HG02571 (cell line): ENCODE results near the gene PAFAH1B2.
A peak's percentile ranks its signal among the peaks of the same experiment; 100 is the strongest.
"Not testable (repeated sequence)": the region's sequence is repeated elsewhere in the genome, so short reads cannot be mapped to it uniquely, and the experiment has no call there.

Experiments used
- ATAC-seq: cut with Tn5 transposase; IDR thresholded peaks from one replicate; pipeline ENCODE4 v1.9.1; 2021; ENCODE audit warnings: mild to moderate bottlenecking, moderate library complexity; ENCODE audit not compliant: unreplicated experiment

The PAFAH1B2 gene, protein sequence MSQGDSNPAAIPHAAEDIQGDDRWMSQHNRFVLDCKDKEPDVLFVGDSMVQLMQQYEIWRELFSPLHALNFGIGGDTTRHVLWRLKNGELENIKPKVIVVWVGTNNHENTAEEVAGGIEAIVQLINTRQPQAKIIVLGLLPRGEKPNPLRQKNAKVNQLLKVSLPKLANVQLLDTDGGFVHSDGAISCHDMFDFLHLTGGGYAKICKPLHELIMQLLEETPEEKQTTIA

DNA sequence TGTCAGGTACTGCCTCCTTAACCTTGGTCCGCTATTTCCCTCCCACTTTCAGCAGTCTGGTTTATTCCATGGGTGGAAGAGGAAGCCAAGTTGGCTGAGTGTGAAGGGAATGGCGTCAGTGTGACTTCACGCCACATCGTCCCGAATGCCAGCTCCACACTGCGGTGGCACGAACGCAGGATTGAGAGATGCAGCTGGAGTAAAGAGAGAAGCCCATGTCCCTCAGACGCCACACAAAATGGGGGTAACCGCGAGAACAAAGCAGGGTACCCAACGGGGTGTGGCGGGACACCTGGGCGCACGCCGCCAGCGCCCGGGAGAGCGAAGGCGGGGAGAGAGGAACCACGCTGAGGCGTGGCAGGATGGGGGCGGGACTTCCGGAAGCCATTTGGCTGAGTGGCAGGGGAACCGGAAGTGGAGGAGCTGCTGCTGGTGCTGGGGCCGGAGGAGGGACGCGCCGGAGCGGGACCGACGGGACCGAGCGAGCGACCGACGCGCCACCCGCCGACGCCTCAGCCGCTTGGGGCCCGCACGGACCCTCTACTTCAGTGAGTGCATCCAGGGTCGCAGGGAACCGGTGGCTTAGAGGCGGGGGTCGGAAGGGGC, at the start of gene PAFAH1B2:
TSS of gene PAFAH1B2 (plus strand) at position 417 of the 606 bp plus-strand sequence. CDS start 8,161 bp downstream, outside the sequence.
- ATAC-seq, result peak; percentile 96

DNA sequence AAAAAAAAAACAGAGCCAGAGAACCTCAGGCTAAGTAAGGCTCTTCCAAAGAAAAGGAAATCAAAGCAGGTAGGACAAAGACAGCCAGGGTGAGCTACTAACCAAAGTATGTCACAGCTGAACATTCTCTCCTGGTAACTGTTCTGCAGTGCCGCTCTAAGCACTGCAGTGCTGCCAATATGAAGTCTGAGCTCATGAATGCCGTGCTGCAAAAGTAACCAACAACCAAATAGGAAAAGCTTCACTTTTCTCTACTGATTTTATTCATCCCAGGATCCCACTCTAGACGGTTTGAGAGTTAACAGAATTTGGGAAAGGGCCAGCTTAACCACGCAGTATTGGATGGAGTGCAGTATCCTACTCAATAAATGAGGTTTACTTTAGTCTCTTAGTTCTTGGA, 49.3 kb upstream of the PAFAH1B2 start:
- ATAC-seq, result no peak

DNA sequence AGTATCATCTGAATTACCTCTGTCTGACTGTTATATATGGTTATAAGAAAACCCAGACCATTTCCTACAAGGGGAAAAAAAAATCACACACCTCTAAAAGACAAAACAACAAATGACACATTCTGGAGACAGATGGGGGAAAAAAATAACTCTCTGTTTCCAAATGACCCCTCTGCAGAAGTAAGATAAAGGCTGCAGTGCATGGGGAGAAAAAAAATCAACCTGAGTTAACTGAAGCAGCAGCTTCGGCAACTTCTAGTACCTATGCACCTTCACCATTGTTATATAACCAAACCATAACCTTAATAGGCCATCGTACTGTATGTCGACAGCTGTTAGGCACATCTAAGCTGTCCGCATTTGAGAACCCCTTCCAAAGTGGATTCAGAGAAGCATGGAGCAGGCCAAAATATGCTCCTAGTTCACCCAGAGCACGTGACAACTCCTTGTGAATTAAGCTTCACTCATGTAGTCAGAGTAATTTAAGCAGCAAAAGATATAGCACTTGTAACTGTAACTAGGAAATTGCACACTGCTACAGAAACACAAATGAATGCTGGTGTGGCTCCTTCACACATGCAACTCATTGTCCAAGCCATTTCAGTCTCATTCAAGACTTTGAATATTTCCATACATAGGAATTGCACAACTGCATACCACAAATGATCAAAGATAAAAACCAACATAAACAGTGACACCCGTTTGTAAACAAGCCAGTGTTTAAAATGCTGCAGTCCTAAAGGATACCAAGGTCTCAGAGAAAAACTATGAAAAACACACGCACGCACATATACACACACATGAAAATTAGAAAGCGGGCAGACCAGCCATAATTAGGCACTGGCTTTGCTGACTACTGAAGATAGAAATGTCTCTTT, 48.6 kb upstream of the PAFAH1B2 start:
- no peak for ATAC-seq

DNA sequence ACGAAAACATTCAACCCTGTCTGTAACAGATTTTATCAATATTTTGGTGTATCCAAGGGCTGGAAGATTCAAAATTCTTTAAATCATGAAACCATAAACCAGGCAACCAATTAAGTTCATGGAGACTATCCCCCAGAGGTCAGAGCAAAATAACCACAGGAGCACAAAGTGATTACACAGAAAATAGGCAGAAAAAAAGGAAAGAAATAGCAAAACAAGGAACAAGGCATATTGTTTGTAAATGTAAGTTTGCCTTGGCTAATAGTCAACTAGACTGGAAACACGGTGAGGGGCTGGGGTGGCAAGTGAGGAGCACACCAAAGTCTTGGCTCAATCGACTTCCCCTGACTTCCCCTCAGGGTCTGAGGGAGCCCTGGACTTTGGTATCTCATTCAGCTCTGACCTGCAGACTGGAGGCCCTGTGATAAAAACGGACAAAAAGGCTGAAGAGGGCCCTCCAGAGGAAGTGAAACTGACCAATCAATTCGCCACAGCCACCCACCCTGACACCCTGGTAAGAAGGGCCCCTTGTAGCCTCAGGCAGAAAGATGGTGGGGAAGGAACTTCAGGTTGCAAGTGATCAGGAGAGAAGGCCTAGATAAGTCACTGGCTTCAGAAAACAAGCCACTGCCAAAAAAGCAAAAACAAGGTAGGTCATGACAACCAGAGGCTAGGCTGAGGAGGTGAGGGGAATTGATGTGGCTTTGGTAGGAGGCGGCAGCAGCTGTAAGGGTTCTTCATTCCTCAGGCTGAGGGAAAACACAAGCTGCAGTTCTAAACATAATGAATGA, 47.7 kb upstream of the PAFAH1B2 start:
- ATAC-seq, result peak; percentile 42

DNA sequence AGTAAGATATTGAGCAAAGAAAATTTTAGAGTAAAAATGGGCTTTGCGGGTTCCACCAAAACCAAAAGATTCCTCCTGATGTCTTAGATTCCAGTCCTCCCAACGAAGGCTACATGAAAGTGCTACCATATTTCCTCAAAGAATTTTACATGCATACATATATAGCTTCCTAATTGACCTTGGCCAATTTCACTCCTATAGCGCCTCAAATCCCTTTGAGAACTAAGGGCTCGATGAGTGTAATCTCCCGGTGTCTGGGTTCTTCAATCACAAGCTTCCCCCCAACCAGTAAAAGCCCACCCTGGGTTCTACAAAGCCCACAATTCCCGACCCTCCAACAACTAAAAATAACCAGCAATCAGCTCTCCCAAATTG, 47.1 kb upstream of the PAFAH1B2 start:
- ATAC-seq, result no peak

DNA sequence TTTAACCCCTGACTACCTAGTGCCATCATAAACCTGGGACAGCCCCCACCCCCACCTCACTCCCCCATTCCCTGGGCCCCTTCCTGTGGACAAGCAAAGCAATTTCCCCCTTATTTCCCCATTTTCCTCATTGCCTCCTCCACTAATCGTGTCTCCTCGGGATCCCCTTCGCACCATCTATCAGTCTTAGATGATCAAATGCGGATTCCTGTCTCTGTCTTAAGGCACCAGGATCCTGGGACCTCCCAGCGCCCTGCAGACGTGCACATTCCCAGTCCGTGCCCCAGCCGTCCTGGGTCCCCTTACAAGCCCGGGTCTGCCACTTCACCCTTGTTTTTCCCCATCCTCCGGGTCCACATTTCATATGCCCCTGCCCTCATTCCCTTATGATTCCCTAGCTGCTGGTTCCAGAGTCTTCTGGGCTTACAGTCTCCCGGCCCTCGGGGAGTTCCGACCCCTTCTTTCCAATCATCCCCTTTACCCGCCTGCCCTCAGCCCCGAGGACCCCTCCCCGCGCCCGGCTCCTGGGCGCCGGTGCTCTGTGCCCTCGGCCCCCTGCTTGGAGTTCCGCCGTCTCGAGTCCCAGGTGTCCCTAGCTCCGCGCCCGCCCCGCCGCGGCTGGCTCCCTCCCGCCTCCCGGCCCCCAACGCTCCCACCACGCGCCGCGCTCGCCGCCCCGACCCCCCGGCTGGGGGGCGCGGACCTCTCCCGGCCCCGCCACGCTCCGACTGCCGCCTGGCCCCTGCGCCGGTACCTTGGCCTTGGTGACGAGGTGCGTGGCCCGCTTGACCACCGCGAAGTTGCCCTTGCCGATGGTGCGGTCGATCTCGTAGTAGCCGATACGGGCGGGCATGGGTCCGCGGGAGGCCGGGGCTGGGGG, 46.5 kb upstream of the PAFAH1B2 start:
- peak; percentile 24 for ATAC-seq

DNA sequence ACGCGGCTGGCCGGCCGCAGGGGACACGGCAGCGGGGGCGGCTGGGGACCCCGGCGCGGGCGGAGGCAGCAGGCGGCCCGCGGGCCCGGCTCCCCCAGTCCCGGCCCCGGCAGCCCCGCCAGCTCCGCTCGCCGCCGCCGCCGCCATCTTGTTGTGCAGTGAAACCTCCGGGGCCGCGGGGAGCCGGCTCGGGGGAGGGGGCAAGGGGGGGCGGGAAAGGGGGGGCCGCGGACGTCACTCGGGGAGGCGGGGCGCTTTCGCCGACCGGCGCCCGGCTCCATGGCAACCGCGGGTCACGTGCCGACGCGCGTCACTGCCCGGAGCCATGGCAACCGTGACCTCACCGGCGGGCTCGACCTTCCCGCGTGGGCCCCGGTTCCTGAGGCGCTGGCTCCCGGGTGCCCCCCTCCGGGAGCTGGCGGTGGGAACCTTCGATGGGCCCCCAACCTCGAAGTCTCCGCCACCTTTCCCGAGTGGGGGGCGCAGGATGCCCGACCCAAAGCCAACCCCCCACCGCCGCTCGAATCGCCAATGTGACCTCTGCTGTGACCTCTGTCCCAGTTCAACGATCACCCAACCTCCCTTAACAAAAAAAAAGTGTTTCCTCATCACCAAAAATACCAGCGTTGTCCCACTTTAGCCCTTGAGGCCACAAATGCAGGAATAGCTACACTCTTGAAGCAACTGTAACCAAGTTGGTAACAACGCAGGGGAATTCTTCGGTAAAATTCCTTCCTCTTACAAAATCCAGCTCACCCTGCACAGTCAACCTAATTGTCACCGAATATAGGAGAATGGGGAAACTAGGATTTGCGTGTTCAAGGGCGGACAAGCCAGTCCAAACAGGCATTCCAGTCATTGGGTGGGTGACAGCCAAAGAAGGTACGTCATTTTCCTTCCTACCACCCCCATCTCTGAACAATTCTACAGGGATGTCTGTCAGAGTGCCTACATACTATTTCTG, 45.5 kb upstream of the PAFAH1B2 start, which contains the start of gene SIK3:
TSS of gene SIK3 (minus strand) at position 160 of the 964 bp plus-strand sequence. CDS start at position 147, 13 bp downstream.
- ATAC-seq, result peak; percentile 74

DNA sequence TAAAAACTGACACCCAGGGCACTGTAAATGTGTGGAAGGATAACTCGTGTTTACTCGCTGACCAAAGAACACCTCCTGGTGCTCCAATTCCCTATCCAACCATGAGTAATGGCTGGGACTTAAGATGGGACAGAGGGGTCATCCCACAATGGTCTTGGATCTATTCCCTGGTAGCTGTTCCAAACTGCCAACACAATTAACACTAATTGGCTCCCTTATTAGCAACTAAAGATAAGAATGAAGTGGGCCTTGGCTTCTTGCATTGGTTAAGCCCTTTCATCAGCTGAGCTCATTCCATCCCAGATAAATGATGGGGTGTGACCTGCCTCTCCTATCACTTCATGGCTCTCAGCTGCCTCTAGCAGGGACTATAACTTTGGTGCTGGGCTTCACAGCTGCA, 44.4 kb upstream of the PAFAH1B2 start:
- ATAC-seq, result no peak

DNA sequence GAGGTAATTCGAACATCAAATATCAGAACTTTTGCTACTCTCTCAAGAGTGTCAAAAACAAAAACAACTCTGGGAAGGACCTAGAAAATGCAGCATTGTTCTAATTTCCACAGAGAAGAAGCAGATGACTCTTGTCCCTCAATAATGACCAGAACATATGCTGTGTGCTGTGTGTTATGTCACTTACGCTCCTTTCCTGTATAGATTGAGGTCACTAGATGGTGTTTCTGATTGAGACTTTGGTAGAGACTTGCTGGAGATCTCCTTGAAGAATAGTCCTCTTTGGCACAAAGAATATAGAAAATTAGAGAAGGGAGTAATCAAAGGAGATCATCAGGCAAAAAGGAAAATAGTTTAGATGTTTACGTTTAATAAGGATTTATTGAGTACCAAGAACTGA, 43.5 kb upstream of the PAFAH1B2 start:
- ATAC-seq, result no peak

DNA sequence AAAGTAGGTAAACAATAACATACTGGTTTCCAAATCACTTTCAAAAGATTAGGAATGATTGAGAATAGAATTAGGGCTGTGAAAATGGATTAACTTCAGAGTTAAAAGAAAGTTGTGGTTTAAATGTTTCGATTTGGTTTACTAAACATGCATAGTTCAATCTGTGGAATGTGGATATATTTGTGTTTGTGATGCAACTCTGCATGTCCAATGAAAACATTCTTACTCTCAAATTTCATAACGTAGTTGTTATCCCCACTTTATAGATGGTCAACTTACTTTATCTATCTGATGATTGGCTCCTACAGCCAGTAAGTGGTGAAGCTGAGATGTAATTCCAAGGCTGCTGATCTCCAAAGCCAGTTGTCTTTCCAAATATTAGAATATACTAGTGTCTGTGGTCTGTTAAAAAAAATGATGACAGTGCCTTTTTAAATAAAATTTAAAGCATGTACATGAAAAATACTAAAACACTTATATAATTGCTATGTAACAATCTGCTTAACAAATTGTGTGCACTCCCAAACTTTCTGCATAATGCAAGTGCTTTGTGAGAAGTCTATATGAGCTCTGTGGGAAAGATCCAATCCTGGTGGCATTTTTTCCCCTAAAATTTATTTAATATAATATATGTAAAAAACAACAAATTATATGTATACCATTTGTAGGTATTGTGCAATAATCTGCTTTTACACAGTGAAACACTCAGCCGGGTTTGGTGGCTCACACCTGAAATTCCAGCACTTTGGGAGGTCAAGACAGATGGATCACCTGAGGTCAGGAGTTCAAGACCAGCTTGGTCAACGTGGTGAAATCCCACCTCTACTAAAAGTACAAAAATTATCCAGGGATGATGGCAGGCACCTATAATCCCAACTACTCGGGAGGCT, 36.1 kb upstream of the PAFAH1B2 start:
- ATAC-seq, result no peak

DNA sequence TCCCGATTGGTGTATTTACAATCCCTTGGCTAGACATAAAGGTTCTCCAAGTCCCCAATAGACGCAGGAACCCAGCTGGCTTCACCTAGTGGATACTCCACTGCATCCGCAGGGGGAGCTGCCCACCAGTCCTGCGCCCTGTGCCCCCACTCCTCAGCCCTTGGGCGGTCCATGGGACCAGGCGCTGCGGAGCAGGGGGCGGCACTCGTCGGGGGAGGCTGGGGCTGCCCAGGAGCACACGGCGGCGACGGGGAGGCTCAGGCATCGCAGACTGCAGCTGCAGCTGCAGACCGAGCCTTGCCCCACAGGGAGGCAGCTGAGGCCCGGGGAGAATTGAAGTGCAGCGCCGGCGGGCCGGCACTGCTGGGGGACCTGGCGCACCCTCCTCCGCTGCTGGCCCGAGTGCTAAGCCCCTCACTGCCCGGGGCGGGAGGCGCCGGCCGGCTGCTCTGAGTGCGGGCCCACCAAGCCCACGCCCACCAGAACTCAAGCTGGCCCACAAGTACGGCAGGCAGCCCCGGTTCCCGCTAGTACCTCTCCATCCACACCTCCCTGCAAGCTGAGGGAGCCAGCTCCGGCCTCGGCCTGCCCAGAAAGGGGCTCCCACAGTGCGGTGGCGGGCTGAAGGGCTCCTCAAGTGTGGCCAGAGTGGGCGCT, 33.7 kb upstream of the PAFAH1B2 start:
- no peak for ATAC-seq

DNA sequence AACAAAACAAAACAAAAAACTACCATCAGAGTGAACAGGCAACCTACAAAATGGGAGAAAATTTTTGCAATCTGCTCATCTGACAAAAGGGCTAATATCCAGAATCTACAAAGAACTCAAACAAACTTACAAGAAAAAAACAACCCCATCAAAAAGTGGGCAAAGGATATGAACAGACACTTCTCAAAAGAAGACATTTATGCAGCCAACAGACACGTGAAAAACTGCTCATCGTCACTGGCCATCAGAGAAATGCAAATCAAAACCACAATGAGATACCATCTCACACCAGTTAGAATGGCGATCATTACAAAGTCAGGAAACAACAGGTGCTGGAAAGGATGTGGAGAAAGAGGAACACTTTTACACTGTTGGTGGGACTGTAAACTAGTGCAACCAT, 31.6 kb upstream of the PAFAH1B2 start:
- not testable (repeated sequence) for ATAC-seq

DNA sequence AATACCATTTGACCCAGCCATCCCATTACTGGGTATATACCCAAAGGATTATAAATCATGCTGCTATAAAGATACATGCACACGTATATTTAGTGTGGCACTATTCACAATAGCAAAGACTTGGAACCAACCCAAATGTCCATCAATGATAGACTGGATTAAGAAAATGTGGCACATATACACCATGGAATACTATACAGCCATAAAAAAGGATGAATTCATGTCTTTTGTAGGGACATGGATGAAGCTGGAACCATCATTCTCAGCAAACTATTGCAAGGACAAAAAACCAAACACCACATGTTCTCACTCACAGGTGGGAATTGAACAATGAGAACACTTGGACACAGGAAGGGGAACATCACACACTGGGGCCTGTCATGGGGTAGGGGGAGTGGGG, 31.1 kb upstream of the PAFAH1B2 start:
- ATAC-seq, result not testable (repeated sequence)

DNA sequence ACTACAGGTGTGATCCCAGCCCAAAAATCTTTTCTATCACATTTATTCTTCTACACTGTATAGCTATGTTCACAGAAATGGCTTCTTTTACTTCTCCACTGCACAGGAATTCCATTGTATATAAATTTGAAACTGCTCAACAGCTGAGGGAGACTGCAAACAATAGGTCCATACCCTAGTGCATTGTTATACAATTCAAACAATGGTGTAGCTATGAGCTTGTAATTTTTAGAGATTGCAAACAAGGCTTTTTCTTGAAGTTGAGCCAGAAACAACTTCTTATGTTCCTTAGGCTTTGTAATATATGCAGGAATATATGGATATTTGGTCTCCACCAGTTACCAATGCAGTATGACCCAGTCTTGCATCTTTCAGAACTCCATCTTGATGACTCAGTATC, 26.4 kb upstream of the PAFAH1B2 start:
- no peak for ATAC-seq

DNA sequence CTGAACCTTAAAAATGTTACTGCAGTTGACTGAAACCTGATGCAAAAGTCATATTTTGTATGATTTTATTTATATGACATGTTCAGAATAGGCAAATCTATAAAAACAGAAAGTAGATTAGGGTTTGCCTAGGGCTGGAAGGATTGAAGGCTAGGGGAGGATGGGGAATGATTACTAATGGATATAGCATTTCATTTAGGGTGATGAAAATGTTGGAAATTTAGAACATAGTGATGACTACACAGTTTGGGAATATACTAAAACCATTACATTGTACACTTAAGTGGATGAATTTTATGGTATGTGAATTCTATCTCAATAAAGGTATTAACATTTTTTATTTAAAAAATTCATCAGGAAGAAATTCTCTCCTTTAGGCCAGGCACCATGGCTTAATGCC, 22.9 kb upstream of the PAFAH1B2 start:
- no peak for ATAC-seq

DNA sequence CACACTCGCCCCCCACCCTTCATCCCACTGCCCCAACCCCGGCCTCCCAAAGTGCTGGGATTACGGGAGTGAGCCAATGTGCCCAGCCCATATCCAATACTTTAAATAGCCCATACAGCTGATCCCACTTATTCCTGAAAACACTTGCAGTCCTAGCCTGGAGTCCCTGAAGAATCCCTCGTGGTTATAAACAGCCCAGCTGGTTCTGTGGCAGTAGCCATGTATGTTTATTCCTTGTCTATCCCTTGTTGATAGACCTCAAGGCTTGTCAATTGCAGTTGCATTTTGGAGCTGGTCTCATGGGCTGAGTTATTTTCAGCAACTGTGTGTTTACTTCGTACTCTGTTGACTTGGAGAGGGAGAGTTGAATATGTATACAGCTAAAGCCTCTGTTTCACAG, 21.5 kb upstream of the PAFAH1B2 start:
- ATAC-seq, result no peak

DNA sequence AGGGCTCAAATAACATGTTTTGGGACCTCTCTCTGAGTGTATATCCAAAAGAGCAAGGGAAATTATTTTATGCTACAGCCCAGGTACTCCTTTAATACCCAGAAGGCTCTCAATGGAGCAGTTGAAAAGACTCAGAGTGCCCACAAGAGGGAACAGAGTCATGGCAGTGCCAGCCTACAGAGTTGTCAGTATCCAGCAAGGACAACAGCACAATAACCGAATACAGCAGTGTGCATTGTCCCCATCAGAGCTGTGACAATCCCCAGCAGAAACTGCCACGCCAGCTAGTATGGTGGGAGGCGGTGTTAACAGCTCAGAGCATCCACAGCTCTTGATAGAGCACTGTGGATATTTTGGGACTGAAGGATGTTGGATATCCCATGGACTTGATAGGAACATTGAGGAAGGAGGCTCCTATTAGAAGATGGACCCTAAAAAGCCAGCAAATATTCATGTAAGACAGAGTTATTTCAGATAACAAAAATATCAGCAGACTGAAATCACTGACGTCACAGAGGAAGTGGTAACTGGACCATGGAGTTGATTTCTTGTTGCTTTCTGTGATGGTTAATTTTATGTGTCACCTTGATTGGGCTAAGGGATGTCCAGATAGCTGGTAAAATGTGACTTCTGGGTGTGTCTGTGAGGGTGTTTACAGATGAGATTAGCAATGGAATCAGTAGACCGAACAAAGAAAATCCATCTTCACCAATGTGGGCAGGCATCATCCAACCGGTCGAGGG, 17.7 kb upstream of the PAFAH1B2 start:
- no peak for ATAC-seq
